Caki2 (cell line): Measurements from ENCODE around the gene FAM174A. TPM values are rescaled to one million over a fixed set of nuclear protein-coding genes. Genes with fewer than 3 reads are reported as not detected.

Experiments used
- DNase-seq: peaks from one replicate; pipeline ENCODE4 v3.0.0-alpha.2; 2015; ENCODE audit warnings: low read depth
- in situ Hi-C: cut with HindIII; loops from 2 replicates; pipeline ENCODE4 v1.10.0; 2016; ENCODE audit warnings: low sequenced_read_pairs, low pct_unique_long_range_greater_than_20kb, mixed read lengths
- total RNA-seq: library from RNA; depleted of rRNA; stranded (reverse); fragments of >200 nt; shearing (Covaris generic); gene quantifications from 2 replicates; pipeline ENCODE4 v1.2.3, GENCODE V29; 2014; ENCODE audit warnings: low replicate concordance

Gene FAM174A
- total RNA-seq, 1 experiment from 2014 or later = 27.3 TPM

DNA sequence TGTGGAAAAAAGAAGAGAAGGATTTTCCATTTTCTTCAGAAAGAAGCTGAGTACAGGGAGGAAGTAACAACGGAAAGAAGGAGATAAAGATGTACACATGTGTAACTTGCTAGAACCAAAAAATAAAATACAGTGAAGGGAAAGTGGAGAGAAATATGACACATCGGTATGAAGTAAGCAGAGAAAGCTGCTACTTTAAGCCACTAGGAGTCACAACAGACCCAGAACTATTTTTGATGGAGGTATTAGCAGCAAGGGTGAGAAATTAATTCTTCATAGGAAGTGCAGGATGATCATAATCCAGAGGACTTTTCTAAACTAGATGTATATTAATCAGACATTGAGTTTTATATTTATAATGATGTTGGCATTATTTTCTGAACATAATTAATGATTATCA is 88.5 kb downstream of the FAM174A start:
- no peak for DNase-seq
- in situ Hi-C loops = no loop called here

GRCh38 chr5:100634937-100635534 is 99.9 kb downstream of the FAM174A start:
- no peak for DNase-seq
- in situ Hi-C loops = no loop called here
